Daoy (cell line): ENCODE results near the gene TUBB1. TPM values are rescaled to one million over a fixed set of nuclear protein-coding genes. Genes with fewer than 3 reads are reported as not detected.
A peak's percentile ranks its signal among the peaks of the same experiment; 100 is the strongest.
"Not testable (repeated sequence)": the region's sequence is repeated elsewhere in the genome, so short reads cannot be mapped to it uniquely, and the experiment has no call there.

Experiments used
- DNase-seq: peaks from one replicate; pipeline ENCODE4 v3.0.0-alpha.2; 2015; ENCODE audit warnings: low read depth
- total RNA-seq: library from RNA; depleted of rRNA; stranded (reverse); fragments of >200 nt; shearing (Covaris generic); gene quantifications from 2 replicates; pipeline ENCODE4 v1.2.3, GENCODE V29; 2014

Gene TUBB1
- total RNA-seq, 1 experiment from 2014 or later, result not detected

DNA sequence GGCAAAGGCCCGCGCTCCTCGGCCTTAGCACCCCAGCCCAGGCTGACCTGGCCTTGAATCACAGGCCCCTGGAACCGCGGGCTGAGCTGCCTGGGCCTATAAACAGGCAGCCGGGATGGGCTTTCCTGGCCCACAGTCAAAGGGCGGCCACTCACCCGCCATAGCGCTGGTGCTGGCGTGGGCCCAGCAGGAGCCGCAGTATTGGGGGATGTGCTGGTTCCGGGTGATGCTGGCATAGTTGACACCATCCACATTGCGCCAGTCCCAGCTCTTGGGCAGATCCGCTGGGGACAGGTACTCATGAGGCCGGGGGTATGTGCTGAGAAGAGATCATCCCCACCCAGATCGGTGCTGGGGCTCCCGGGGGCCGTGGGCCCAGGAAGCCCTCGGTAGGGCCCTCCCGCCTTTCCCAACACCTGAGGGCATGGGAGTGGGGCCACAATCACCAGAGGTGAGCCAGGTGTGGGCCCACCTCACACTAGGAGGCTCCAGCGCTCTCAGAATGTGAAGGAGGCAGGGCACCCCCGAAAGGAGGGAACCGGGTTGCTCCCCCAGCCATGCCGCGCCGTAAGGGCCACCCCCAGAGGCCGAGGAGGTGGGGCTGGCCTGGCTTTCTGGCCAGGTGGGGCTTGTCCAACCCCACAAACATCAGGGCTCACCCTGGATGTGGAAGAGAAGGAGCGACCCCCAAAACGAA, 12.9 kb upstream of the TUBB1 start:
- DNase-seq, result peak; percentile 51

DNA sequence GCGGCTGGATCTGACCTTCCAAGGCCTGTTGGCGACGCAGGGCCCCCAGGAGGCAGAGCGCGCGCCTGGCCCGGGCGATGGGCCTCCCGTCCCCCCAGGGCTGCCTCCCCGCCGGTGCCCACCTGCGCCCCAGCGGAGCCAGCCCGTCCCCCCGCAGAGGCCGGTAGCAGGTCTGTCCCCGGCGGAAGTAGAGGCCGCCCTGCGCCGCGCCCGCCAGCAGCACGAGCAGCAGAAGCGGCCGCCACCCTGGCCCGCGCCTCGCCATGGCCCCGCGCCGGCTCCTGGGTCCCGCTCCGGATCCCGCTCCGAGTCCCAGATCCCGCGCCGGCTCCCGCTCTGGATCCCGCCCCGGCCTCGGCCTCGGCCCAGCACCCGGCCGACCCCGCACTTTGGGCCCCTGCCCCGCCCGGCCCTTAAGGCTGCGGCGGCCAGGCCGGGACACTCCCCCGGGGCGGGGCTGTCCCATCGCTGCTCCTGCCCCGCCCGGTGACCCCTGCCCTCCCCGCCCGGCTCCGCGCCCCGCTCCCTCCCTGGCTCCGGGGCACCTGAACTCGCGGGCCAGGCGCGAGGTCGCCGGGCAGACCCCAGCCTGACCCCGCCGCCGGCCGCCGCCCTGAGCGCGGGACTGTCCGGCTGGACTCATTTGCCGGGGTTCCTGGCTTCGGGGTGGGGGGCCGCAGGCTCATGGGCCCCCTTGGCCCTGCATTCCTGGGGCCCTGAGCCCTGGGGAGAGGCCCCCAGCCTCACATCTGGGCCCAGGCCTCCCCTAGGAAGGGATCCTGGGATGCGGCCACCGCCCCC, 12.2 kb upstream of the TUBB1 start, which contains the start of gene CTSZ:
CTSZ (minus strand) TSS at position 391 of the 801 bp plus-strand sequence; CDS start at position 265, 126 bp downstream.
- DNase-seq, result peak; percentile 51

DNA sequence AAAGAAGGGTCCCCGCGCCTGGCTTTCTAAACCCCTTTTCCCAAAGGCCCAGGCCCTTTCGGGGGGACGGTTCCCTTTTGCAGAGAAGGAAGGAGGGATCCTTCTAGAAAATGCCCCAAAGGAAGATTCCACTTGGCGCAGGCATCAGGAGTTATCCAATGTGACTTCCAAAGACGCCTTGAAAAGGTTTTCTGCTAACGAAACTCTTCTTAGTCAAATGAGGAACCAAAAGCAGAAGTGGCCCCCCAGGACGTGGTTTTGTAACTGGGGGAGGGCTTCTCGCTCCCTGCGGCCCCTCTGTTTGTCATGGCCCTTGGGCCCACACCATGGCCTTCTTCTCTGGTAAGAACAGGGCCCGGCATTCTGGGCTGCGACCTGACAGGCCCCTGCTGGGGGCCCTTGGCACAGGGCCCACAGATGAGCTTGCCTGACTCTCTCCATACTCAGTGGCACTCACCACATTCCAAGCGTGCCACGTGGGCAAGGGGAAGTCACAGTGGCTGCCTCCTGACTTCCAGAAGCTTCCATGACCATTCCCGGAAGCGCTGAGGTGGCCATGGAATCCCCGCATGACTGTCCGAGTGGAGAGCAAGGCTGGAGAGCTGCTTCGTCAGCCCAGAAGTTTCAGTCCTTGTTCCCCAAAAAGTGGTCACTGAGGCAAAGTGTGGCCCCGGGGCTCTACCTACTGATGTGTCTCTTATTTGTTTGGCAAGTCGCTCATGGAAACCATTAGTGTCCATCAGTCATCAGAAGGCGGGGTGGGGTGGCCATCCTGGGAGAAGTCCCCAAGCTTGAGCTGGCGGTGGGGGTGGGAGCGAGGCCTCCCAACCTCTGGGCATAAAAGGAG, 11.3 kb upstream of the TUBB1 start:
- peak; percentile 48 for DNase-seq

DNA sequence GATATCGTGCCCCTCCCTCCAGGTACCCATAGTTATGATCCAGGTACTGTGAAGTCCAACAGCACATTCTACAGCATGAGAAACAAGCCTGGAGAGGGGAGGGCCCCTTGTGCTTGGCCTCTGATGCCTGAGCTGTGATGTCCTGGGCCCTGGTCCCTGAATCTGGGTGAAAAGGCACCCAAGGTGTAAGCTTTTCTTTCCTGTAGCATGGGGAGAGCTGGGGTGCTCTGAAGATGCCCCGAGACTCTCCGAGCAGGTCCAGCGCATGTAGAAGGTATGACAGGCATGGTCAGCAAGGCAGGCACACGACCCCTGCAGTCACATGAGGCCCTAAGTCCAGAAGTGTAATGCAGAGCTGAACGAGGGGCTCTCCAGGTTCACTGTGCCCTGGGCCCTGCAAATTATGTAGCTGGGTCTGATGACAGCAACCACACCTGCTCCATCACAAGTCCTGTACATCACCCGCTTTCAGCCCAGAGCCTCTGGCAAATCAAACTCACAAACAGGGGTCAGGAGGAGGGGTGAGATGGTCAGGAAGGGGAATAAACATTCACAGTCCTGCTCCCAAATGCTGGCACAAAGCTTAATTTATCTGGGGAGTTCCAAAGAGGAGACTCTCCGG, 10.4 kb upstream of the TUBB1 start:
- no peak for DNase-seq

DNA sequence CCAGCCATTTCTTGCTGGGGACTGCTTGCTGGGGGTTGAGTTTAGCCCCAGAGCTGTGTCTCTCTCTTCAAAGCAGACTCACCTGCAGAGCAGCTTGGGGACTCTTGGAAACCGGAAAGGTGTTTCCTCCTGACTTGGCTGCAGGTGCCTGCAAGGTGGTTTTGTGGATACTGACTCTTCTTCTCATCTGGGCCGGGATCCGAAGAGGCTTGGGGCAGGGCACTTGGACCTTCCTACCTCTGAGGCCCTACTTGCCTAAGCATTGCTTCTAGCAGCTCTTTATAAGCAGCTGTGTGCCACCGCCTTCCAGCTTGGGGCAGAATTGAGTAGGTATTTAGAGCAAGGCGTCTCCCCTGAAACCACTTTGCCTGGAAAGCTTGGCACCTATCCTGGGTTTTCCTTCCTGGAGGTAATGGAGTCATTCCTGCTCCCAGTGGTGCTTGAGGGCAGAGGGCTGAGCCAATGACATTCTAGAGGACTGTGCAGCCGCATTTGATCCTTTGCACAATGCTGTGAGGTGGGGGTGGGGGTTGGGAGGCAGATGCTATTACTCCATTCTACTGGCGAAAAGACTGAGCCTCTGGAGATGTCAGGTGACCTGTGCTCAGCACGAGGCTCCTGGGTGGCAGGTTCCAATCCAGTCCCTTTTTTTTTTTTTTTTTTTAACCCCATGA, 8.8 kb upstream of the TUBB1 start:
- peak; percentile 80 for DNase-seq

DNA sequence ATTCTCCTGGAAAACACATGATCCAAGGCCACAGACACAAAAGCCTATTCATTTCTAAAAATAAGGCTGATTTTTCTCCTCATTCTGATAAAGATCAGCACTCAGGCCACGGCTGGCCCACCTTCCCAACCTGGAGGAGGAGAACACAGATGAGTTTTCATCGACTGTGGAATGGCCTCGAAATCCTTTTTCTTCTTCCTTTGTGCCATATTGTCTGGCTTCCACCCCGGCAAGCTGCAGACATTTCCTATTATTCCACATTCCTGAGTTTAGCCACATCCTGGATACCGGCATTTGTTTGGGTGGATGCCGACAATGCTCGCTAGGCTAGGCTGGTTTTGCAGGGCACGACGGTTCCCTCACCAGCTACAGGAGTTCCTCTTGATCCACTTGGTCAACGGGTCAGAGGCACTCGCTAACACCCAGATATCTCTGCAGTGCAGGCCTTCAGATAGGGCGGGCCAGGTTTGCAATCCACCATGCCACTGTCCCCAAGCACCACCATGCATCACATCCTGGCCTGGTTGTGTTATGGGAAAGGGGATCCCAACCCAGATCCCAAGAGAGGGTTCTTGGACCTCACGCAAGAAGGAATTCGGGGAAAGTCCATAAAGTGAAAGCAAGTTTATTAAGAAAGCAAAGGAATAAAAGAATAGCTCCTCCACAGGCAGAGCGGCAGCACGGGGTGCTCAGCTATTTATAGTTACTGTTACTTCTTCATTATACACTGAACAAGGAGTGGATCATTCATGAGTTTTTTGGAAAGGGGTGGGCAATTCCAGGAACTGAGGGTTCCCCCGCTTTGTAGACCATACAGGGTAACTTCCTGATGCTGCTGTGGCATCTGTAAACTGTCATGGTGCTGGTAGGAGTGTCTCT, 8.0 kb upstream of the TUBB1 start:
- peak; percentile 92 for DNase-seq

DNA sequence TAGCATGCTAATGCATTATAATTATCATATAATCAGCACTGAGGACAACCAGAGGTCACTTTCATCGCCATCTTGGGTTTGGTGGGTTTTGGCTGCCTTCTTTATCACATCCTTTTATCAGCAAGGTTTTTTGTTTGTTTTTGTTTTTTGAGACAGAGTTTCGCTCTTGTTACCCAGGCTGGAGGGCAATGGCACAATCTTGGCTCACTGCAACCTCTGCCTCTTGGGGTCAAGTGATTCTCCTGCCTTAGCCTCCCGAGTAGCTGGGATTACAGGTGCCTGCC, 7.4 kb upstream of the TUBB1 start:
- not testable (repeated sequence) for DNase-seq

DNA sequence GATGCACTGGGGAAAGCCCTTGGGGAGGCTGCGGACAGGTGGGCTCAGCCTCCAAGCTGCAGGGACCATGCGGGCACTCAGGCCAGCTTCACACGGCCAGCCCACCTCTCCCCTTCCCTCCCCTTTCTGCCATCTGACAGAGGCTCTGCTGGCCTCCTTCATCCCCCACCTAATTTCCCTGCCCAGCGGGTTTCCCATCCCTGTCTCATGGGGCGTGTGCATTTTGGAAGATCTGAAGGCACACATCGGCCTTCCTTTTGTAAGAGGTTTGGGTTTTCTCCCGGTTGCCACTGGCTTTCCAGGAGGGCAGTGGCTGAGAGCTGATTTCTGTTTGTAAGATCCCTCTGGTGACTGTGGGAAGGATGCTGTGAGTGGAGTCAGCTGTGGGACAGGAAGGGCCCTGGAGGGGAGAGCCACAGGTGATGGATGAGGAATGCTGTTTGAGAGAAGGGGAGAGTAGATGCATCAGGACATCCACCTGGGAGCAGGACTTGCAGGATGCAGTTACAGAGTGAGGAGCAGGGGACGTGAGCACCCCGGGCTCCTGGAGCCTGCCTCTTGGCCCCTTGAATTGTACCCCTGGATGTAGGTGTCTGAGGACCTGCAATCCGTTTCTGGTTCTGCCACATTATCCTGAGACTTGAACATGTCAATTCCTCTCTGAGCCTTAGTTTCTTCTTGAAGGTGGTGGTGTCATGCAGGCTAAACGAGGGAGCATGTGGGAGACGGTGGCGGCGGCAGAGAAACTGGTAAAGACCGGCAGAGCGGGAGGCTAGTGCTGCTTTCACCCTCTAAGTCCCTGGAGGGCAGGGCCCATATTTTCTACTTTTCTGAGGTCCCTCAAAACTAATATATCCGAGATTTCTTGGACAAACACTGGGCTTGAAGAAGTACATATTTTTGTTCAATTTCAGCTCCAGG, 5.9 kb upstream of the TUBB1 start:
- DNase-seq, result no peak

DNA sequence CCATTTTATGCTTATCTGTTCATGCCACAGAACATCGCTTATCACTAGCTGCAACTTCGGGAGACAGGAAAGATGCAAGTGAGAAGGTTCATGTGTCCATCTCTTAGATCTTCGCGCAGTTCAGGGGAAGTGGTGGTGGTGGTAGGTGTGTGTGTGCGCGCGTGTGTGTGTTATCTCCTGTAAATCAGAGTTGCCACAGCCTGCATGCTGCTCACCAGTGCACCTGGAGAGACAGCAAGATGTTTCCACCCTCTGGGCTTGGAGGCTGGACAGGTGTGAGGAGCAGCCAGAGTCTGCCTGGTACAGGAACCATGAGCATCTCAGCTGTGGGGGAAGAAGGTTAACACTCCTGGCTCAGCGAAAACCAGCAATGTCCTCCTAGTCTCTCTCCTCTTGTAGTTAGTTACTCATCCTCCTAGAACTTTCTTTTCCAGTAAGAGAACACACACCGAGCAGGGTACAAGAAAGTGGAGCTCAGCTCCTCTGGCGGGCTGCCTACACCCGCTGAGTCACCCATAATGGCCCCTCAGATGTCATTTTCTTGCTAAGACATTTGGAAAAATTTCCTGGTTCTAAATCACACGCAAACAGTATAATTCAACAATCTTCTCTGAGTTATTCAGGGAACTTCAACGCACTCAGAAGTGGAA, 5.1 kb upstream of the TUBB1 start:
- DNase-seq, result peak; percentile 76

DNA sequence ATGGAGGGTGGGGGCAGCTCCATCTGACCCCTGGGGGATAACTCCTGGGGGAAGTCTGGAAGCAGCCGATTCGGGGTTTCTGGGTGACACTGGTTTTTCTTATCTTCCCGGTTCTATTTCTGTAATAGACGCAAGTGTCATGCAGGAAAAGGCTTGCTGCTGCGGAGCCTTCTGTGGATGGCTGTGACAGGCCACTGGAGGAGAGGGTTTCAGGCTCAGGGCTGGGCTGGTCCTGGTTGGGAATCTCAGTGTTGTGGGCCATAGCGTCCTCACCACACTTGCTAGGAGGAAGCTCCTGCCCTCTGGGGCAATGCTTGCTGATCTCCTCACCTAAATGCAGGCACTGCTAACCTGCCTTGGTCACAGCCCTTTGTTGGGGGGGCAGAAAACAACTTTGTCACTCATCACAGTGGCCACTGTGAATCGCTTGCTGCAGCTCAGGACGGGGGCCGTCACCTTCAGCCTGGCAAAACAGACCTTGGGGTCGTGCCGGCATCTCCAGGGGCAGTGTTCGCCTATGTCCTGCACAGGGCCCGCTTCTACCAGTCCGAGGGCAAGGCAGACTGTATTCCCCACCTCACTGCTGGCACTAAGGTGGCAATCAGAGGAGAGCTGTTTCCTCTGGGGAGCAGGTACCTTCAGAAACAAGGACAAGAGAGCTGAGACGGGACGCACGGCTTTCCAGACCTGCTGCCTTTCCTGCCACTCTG, 4.4 kb upstream of the TUBB1 start:
- no peak for DNase-seq

DNA sequence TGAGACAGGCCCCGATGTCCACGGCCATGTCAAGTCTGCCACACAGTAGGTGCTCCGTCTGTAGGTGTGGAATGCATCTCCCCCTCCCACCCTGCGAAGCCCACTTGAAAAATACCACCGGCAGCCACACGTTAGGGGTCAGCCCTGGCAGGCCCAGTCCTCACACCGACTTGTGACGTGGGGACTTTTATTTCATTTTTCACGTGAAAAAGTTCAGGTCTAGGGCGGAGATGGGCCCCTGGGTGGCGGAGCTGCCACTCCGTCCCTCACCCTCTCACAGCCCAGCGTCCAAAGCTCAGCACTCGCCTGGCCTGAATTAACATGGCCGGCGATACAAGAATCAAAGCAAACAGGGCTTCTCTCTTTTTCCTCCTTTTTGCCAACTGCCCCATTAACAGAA, 3.8 kb upstream of the TUBB1 start:
- no peak for DNase-seq

DNA sequence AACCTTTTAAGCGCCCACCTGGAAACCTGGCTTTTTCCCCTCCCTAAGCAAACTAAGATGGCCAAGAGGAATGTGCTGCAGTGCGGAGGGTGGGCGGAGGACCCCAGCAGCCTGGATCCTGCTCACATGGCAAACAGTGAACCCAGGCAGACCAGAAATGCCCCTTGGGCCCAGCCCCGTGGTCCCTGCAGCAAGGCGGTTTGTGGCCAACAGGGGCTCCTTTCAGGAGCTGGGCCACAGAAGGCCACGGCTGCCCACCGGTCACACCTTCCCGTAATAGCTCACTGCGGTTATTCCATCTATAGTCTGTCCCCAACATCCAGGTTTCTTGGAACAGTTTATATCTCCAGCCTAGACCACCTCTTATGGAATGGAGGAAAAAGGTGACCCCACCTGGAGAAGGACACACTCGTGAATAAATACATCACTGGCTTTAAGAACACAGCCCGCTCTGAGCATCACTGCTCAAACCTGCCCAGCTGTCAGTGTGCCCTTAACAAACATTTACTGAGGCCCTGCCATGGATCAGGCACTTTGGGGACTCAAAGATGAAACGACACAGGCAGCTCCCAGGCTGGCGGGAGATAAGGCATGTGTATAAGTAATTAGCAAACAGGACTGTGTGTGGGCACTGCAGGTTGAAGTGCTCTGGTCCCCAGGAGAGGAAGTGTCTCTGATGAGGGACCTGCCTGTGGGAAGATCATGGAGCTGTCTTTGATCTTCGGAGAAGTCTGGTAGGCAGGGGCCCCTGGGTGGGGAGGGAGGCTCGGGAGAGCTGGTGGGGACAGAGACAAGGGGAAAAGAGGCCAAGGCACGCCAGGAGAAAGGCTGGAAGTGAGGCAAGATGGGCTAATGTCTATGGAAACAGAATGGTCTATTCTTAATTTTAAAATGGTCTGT, 3.2 kb upstream of the TUBB1 start:
- no peak for DNase-seq

DNA sequence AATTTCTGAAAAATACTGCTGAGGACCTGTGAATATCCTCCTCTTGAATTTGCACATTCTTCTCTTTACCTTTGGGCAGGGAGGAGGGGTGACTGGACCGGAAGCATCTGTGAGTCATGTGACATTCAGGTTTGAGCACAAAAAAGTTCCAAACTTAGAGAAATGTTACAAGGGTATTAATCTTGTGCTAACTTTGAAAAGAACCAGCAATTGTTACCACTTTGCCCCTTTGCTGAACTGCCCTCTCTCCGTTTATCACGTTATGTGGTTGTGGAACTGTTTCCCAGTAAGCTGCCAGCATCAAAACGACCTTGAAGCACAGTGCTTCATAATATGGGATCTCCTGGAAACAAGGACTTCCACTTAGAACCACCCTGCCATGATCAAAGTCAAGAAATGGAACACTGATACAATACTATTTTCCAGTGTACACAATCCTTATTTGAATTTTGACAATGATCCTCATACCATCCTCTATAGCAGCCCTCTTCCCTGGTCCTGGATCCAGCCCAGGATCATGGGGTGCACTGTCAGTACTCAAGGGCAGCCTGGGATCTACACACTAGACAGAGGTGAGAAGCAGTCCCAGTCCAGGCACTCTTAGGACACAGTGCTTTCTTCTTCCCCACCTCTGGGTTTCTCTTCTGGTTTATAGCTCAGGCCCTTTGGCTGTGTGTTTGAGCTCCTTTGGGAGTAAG, 2.3 kb upstream of the TUBB1 start:
- DNase-seq, result no peak

DNA sequence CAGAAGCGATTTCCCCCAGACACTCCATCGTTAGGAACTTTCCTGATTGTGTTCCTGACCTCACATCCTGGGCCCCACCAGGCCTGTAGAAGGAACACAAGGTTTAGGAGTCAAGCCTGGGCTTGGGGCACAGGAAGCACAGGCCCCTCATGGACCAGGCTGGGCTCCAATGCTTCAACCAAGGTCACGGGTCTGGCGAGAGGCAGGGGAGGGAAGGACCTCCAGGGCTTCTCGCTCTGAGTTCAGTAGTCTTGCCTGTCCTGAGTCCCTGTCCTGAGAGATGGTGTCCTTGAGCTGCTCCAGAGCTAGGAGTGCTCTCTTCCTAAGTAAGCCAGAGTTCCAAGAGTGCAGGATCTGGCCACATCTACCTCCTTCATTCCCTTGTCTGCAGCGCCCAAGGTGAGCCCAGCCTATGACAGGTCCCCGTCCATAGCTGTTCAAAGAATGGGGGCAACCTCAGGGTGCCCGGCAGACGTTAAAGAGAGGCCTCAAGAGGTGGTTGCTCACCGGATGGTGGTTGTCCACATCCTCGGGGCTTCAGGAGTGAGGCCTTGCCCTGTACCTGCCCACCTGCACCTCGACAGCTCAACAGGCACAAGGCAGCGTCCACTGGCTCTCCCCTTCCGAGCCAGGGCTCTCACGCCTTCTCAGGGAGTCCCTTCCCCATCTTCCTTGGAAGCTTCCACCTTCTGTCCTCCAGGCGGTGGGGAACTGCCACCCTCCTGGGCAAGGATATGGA, 1.6 kb upstream of the TUBB1 start:
- DNase-seq, result no peak

DNA sequence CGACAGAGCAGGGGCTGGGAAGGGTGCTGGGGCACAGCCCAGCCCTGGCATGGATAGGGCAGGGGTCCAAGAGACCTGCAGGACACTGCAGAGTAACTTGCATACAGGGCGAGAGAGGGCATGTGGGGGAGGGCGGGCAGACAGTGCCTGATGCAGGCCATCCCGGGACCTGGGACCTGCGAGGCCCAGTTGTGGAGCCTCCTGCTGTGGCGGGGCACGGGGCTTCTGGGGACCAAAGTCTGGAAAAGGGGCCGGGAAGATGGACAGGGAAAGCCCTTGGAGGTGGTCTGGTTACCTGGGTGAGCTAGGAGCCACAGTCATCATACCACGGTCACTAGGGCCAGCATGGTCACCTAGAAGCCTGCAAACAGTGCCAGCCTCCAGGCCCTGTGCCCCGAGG, 412 bp upstream of the TUBB1 start:
- no peak for DNase-seq
